KG1 (cell line): ENCODE data around the gene RCSD1.

ENCODE experiments used
- DNase-seq: peaks from one replicate; lab custom pipeline; 2025; lab: John Stamatoyannopoulos, UW

Gene RCSD1

GRCh38 chr1:167669209-167670124 is 39.4 kb downstream of the RCSD1 start:
- DNase-seq, result no peak

- DNase-seq, result no peak
Measured at GRCh38 chr1:167670563-167670962, 40.5 kb downstream of the RCSD1 start.

GRCh38 chr1:167671727-167672511 is 41.9 kb downstream of the RCSD1 start:
- DNase-seq, result no peak

GRCh38 chr1:167672831-167673230 is 42.8 kb downstream of the RCSD1 start:
- no peak for DNase-seq

GRCh38 chr1:167673265-167673664 is 43.2 kb downstream of the RCSD1 start:
- no peak for DNase-seq

GRCh38 chr1:167674156-167674555 is 44.1 kb downstream of the RCSD1 start:
- no peak for DNase-seq

- no peak for DNase-seq
Measured at GRCh38 chr1:167675440-167675839, 45.4 kb downstream of the RCSD1 start.

GRCh38 chr1:167676205-167676915 is 46.3 kb downstream of the RCSD1 start:
- DNase-seq, result no peak

- no peak for DNase-seq
Measured at GRCh38 chr1:167676916-167677848, 47.1 kb downstream of the RCSD1 start.

- no peak for DNase-seq
Measured at GRCh38 chr1:167678422-167678821, 48.4 kb downstream of the RCSD1 start.

GRCh38 chr1:167678838-167679237 is 48.8 kb downstream of the RCSD1 start:
- DNase-seq, result no peak

- no peak for DNase-seq
Measured at GRCh38 chr1:167679714-167680113, 49.7 kb downstream of the RCSD1 start.

- no peak for DNase-seq
Measured at GRCh38 chr1:167681024-167681423, 51.0 kb downstream of the RCSD1 start.

- no peak for DNase-seq
Measured at GRCh38 chr1:167681451-167682098, 51.5 kb downstream of the RCSD1 start.

GRCh38 chr1:167683226-167683625 is 53.2 kb downstream of the RCSD1 start:
- no peak for DNase-seq

GRCh38 chr1:167683641-167684502 is 53.8 kb downstream of the RCSD1 start:
- DNase-seq, result no peak

- DNase-seq, result no peak
Measured at GRCh38 chr1:167685844-167686243, 55.8 kb downstream of the RCSD1 start.

GRCh38 chr1:167687919-167688519 is 58.0 kb downstream of the RCSD1 start:
- DNase-seq, result peak; percentile 69

GRCh38 chr1:167689567-167689920 is 59.5 kb downstream of the RCSD1 start:
- no peak for DNase-seq
